Neuronal stem cell (in vitro differentiated cells): ENCODE data around the gene FANCL.

ENCODE experiments used
- DNase-seq: peaks from one replicate; pipeline ENCODE4 v3.0.0-alpha.2; 2013; ENCODE audit warnings: low spot score
- H2AFZ ChIP-seq: one replicate; pipeline ENCODE4 v1.6.1; 2013; ENCODE audit warnings: mild to moderate bottlenecking, low read length, inconsistent platforms
- H2AK5ac ChIP-seq: 2 replicates; pipeline ENCODE4 v1.6.1; 2013; ENCODE audit warnings: low read depth, mild to moderate bottlenecking, inconsistent platforms, low read length, moderate library complexity, mixed read lengths
- H2BK120ac ChIP-seq: 2 replicates; pipeline ENCODE4 v1.6.1; 2013; ENCODE audit warnings: low read depth, mild to moderate bottlenecking, inconsistent platforms, low read length, moderate library complexity, mixed read lengths
- H2BK12ac ChIP-seq: one replicate; pipeline ENCODE4 v1.6.1; 2013; ENCODE audit warnings: low read length, inconsistent platforms
- H2BK15ac ChIP-seq: 2 replicates; pipeline ENCODE4 v1.6.1; 2013; ENCODE audit warnings: mild to moderate bottlenecking, low read length, inconsistent platforms, mixed read lengths
- H2BK5ac ChIP-seq: one replicate; pipeline ENCODE4 v1.6.1; 2013; ENCODE audit warnings: inconsistent platforms, mild to moderate bottlenecking, low read length, moderate library complexity
- H3K14ac ChIP-seq: one replicate; pipeline ENCODE4 v1.6.1; 2013; ENCODE audit warnings: low read length, inconsistent platforms
- H3K18ac ChIP-seq: 2 replicates; pipeline ENCODE4 v1.6.1; 2013; ENCODE audit warnings: low read length, inconsistent platforms
- H3K23ac ChIP-seq: 2 replicates; pipeline ENCODE4 v1.6.1; 2013; ENCODE audit warnings: low read depth, mild to moderate bottlenecking, mixed read lengths, low read length, inconsistent platforms; ENCODE audit not compliant: poor library complexity
- H3K27ac ChIP-seq: replicated peaks from 3 replicates; pipeline ENCODE4 v1.5.1; 2013; ENCODE audit warnings: low read length, inconsistent platforms
- H3K27me3 ChIP-seq, 3 experiments: 2 replicates each; pipeline ENCODE4 v1.6.1; 2013; ENCODE audit warnings: low read length in 3 of 3, mild to moderate bottlenecking in 2 of 3, inconsistent platforms in 1 of 3, low read depth in 1 of 3, mixed read lengths in 1 of 3, moderate library complexity in 1 of 3; ENCODE audit not compliant: control insufficient read depth in 3 of 3, insufficient read depth in 3 of 3
- H3K36me3 ChIP-seq, 2 donors: replicated peaks in 1 of 2; 2 replicates each; pipeline ENCODE4 v1.6.1; 2013; ENCODE audit warnings: low read length in 2 of 2; ENCODE audit not compliant: control insufficient read depth in 2 of 2, insufficient read depth in 2 of 2
- H3K4ac ChIP-seq: 2 replicates; pipeline ENCODE4 v1.6.1; 2013; ENCODE audit warnings: inconsistent platforms, mild to moderate bottlenecking, low read length, moderate library complexity
- H3K4me1 ChIP-seq, 2 donors: 1 replicate in 1 of 2; 2 replicates in 1 of 2; pipeline ENCODE4 v1.6.1; 2013; ENCODE audit warnings: low read length in 2 of 2, low read depth in 1 of 2; ENCODE audit not compliant: control insufficient read depth in 2 of 2, insufficient read depth in 1 of 2
- H3K4me2 ChIP-seq: one replicate; pipeline ENCODE4 v1.6.1; 2013; ENCODE audit warnings: mild to moderate bottlenecking, low read length, inconsistent platforms; ENCODE audit not compliant: insufficient read depth, poor library complexity, severe bottlenecking
- H3K4me3 ChIP-seq, 2 donors: 2 replicates each; pipeline ENCODE4 v1.5.1; 2013; ENCODE audit warnings: low read length in 2 of 2, mild to moderate bottlenecking in 2 of 2, inconsistent platforms in 1 of 2, moderate library complexity in 1 of 2
- H3K79me1 ChIP-seq: one replicate; pipeline ENCODE4 v1.6.1; 2013; ENCODE audit warnings: low read depth, mild to moderate bottlenecking, inconsistent platforms, low read length, moderate library complexity
- H3K9ac ChIP-seq: one replicate; pipeline ENCODE4 v1.6.1; 2013; ENCODE audit warnings: mild to moderate bottlenecking, low read depth, low read length, inconsistent platforms; ENCODE audit not compliant: poor library complexity
- H3K9me3 ChIP-seq, 2 donors: replicated peaks in 1 of 2; 2 replicates each; pipeline versions ENCODE3 to v1.6.1; 2013; ENCODE audit warnings: low read length in 2 of 2, mild to moderate bottlenecking in 2 of 2, inconsistent platforms in 1 of 2, low read depth in 1 of 2, mixed read lengths in 1 of 2, moderate library complexity in 1 of 2; ENCODE audit not compliant: control insufficient read depth in 2 of 2, insufficient read depth in 1 of 2
- H4K8ac ChIP-seq: one replicate; pipeline ENCODE4 v1.6.1; 2013; ENCODE audit warnings: low read depth, mild to moderate bottlenecking, inconsistent platforms, low read length, moderate library complexity
- H4K91ac ChIP-seq: one replicate; pipeline ENCODE4 v1.6.1; 2013; ENCODE audit warnings: low read length, low read depth, mild to moderate bottlenecking, inconsistent platforms; ENCODE audit not compliant: poor library complexity
- WGBS, 2 donors: extraction: QIAGEN DNeasy Blood & Tissue Kit; methylation state at CpG; one replicate each; pipeline ENCODE4 v1.1.7; 2013; ENCODE audit warnings: missing lambda C conversion rate in 2 of 2, mixed read lengths in 1 of 2; ENCODE audit not compliant: insufficient read length in 2 of 2, insufficient replicate concordance in 1 of 2; ENCODE audit errors: extremely low coverage in 2 of 2; 5-methylcytosine and 5-hydroxymethylcytosine counted together

FANCL gene

GRCh38 chr2:58237741-58238140 is 3.4 kb downstream of the FANCL start:
- Histone ChIP-seq H3K14ac (no peak overlapping the region), H4K91ac (no peak overlapping the region), H3K23ac (no peak overlapping the region), H2BK5ac (no peak overlapping the region), H3K4me3 (no peak overlapping the region), H2BK15ac (no peak overlapping the region), H4K8ac (no peak overlapping the region), H3K79me1 (no peaks in the 10 kb centered on the region), H3K27me3 (peaks cover 0 to 3% (median 0%) of the 10 kb centered on the region in 3 experiments), H2BK120ac (no peak overlapping the region), H3K18ac (no peak overlapping the region), H2AFZ (no peak overlapping the region), H3K4me1 (peaks cover 2 to 5% of the 10 kb centered on the region in 2 donors), H3K36me3 (peaks cover 0 to 3% of the 10 kb centered on the region in 2 donors), H3K27ac (no peak overlapping the region), H2AK5ac (no peak overlapping the region), H3K4ac (no peak overlapping the region), H2BK12ac (no peak overlapping the region), H3K4me2 (no peak overlapping the region), H3K9me3 (peaks cover 3 to 27% of the 10 kb centered on the region in 2 donors), H3K9ac (no peak overlapping the region)
- no peak for DNase-seq

- Histone ChIP-seq H3K79me1 (no peaks in the 10 kb centered on the region), H3K9me3 (peaks cover 3 to 21% of the 10 kb centered on the region in 2 donors), H3K36me3 (peaks cover 0 to 11% of the 10 kb centered on the region in 2 donors), H4K91ac (no peak overlapping the region), H3K14ac (no peak overlapping the region), H2BK12ac (no peak overlapping the region), H3K23ac (no peak overlapping the region), H2BK120ac (no peak overlapping the region), H2AK5ac (no peak overlapping the region), H3K27ac (no peak overlapping the region), H3K4me2 (no peak overlapping the region), H3K4me1 (peaks cover 2 to 3% of the 10 kb centered on the region in 2 donors), H3K4ac (no peak overlapping the region), H3K4me3 (no peak overlapping the region), H2BK5ac (no peak overlapping the region), H3K18ac (no peak overlapping the region), H2AFZ (no peak overlapping the region), H4K8ac (no peak overlapping the region), H3K9ac (no peak overlapping the region), H2BK15ac (no peak overlapping the region), H3K27me3 (no peaks in the 10 kb centered on the region)
- DNase-seq, result no peak
- WGBS, 2 donors, result no CpG with 5 or more reads among the region's 2 CpGs
These were observed 5.1 kb downstream of the FANCL start for GRCh38 chr2:58235984-58236383.

GRCh38 chr2:58235170-58235569 is 6.0 kb downstream of the FANCL start:
- WGBS, 2 donors, result no CpG with 5 or more reads among the region's 3 CpGs
- Histone ChIP-seq H3K14ac (no peak overlapping the region), H2AFZ (no peak overlapping the region), H3K27me3 (no peaks in the 10 kb centered on the region), H3K9me3 (peaks cover 3 to 21% of the 10 kb centered on the region in 2 donors), H2BK15ac (no peak overlapping the region), H3K79me1 (no peaks in the 10 kb centered on the region), H3K4ac (no peak overlapping the region), H2BK5ac (no peak overlapping the region), H3K9ac (no peak overlapping the region), H3K23ac (no peak overlapping the region), H3K4me2 (no peak overlapping the region), H2BK120ac (no peak overlapping the region), H3K4me1 (peaks cover 2 to 7% of the 10 kb centered on the region in 2 donors), H3K18ac (no peak overlapping the region), H4K8ac (no peak overlapping the region), H4K91ac (no peak overlapping the region), H3K4me3 (no peak overlapping the region), H2BK12ac (no peak overlapping the region), H3K27ac (no peak overlapping the region), H3K36me3 (peaks cover 0 to 16% of the 10 kb centered on the region in 2 donors), H2AK5ac (no peak overlapping the region)
- DNase-seq, result no peak

- H3K27ac ChIP-seq, result no peak overlapping the region
- no peak overlapping the region for H2BK5ac ChIP-seq
- no peak overlapping the region for H4K91ac ChIP-seq
- peaks cover 6 to 61% of the 10 kb centered on the region in 2 donors for H3K36me3 ChIP-seq
- no peak overlapping the region for H2AFZ ChIP-seq
- no peak overlapping the region for H2BK12ac ChIP-seq
- H2BK15ac ChIP-seq, result no peak overlapping the region
- H3K4me1 ChIP-seq, result peaks cover 0 to 5% of the 10 kb centered on the region in 2 donors
- H3K4me3 ChIP-seq, result no peak overlapping the region
- H3K14ac ChIP-seq, result no peak overlapping the region
- H2BK120ac ChIP-seq, result no peak overlapping the region
- H3K9me3 ChIP-seq, result peaks cover 0 to 1% of the 10 kb centered on the region in 2 donors
- no peak overlapping the region for H3K18ac ChIP-seq
- no peak for DNase-seq
- peaks cover 3% of the 10 kb centered on the region for H3K79me1 ChIP-seq
- no peak overlapping the region for H3K4me2 ChIP-seq
- WGBS, 2 donors, result no CpG with 5 or more reads among the region's 1 CpG
- H4K8ac ChIP-seq, result no peak overlapping the region
- no peak overlapping the region for H3K9ac ChIP-seq
- no peak overlapping the region for H3K23ac ChIP-seq
- no peak overlapping the region for H2AK5ac ChIP-seq
- H3K4ac ChIP-seq, result no peak overlapping the region
- no peaks in the 10 kb centered on the region for H3K27me3 ChIP-seq
These were observed 12.8 kb downstream of the FANCL start for GRCh38 chr2:58228299-58228698.
